Mesenteric fat pad (tissue), 1 donor: ENCODE data around the gene SPDYE6. TPM values are rescaled to one million over a fixed set of nuclear protein-coding genes. Genes with fewer than 3 reads are reported as not detected.
"Not testable (repeated sequence)": the region's sequence is repeated elsewhere in the genome, so short reads cannot be mapped to it uniquely, and the experiment has no call there.

ENCODE experiments used
- DNase-seq: peaks from one replicate; pipeline ENCODE4 v3.0.0-alpha.2; 2020; ENCODE audit warnings: low spot score
- long read RNA-seq: library from polyadenylated mRNA; unstranded; transcript quantifications from one replicate; pipeline ENCODE4 v2.0.0, GENCODE V29; 2020
- total RNA-seq: library from RNA; stranded (reverse); fragmentation: NEBNext Ultra II Directional; extraction: Animal tissue kit (Norgen Biotek cat#: 25700); gene quantifications from one replicate; pipeline ENCODE4 v1.2.1, GENCODE V29; 2021
- donor health status: DM: yes; HTN: yes; CAD: no.

SPDYE6 gene
- total RNA-seq, result not detected
- long read RNA-seq, partial matches to known transcripts, result 0 of 11 reads
- long read RNA-seq, other reads (novel, unspliced or antisense), result 11 of 11 reads

GRCh38 chr7:102356344-102356743, at the start of gene SPDYE6:
Gene SPDYE6, minus strand, starts transcription at chr7:102356444. Its CDS starts 421 bp downstream, at chr7:102356023.
- DNase-seq, result not testable (repeated sequence)

GRCh38 chr7:102404862-102405188, 48.6 kb upstream of the SPDYE6 start:
- not testable (repeated sequence) for DNase-seq

GRCh38 chr7:102404005-102404861, 48.0 kb upstream of the SPDYE6 start:
- DNase-seq, result no peak

DNA sequence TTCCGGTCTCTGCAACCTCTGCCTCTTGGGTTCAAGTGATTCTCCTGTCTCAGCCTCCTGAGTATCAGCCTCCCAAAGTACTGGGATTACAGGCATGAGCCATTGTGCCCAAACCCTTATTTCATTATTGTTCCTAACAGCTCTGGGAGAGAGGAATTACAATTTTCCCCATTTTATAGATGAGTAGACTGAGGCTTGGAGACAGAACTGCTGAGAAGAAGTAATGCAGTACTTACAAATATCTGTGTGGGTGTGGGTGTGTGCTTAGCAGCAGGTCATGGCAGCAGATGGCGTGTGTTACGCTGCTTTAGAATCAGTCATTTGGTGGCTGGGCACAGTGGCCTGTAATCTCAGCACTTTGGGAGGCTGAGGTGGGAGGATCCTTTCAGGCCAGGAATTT, 47.3 kb upstream of the SPDYE6 start:
- DNase-seq, result no peak

- no peak for DNase-seq
Measured at GRCh38 chr7:102400360-102400759, 44.1 kb upstream of the SPDYE6 start.

GRCh38 chr7:102398543-102398942, 42.3 kb upstream of the SPDYE6 start:
- DNase-seq, result no peak

DNA sequence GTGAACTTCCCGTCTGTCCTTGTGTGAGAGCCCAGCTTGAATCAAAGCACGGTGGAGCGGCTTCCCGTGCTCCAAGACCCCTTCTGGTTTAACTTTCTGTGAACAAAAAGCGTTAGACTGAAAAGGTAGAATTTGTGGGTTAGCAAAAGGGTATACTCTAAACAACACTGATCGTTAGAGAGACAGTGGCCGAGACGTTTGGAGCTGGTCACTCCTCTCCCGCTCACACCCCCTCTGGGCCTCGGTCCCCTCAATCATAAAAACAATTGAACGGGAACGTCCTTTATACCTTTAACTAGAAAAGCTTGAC, 40.4 kb upstream of the SPDYE6 start:
- no peak for DNase-seq

DNA sequence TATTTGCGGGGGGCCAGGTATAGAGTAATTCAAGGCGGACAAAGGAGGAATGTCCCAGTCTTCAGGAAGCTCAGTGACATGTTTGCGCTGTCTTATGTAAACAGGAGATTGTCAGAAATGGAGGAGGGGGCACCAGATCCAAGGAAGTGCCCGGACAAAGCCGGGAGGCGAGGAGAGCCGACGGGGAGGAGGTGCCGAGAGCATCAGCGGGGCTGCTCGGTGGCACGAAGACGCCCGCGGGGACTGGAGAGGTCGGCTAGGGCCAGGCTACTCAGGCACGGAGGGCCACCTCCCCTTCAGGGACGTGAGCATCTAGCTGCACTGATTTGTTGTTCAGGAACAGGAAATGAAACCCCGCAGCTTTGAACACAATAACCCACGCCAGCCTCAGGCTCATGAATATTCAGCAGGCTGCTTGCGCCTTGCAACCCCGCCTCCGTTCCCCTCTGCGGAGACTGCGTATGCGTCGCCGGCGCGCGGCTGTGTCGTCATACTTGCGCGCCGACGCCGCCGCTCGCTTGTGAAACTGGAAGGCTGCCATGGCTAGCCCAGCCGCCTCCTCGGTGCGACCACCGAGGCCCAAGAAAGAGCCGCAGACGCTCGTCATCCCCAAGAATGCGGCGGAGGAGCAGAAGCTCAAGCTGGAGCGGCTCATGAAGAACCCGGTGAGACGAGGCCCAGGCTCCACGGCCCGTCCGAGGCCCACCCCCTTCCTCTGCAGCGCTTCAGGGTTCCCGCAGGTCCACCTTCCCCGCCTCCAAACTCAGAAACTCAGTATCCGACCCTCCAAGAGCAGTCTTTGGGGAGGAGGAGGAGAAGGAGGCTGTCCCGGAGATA, 39.8 kb upstream of the SPDYE6 start, which contains the start of gene PRKRIP1:
TSS of gene PRKRIP1 (plus strand) at position 491 of the 837 bp plus-strand sequence. CDS start at position 540, 49 bp downstream.
- DNase-seq, result peak; percentile 91

DNA sequence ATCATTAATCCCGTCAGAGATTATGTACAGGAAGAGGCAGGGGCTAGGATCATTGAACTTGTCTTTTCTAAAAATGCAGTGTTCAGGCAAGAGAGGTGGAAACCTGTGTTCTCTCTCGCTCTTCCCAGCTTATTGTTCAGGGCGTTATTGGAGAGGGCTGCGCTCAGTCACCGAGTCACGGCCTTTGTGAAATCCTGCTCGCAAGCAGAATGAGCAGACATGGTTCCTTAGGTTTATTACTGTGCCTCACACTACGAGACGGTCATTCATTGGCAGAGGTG, 39.3 kb upstream of the SPDYE6 start:
- DNase-seq, result no peak

GRCh38 chr7:102393467-102393866, 37.2 kb upstream of the SPDYE6 start:
- DNase-seq, result no peak

- DNase-seq, result no peak
Measured at GRCh38 chr7:102392330-102392729, 36.1 kb upstream of the SPDYE6 start.

DNA sequence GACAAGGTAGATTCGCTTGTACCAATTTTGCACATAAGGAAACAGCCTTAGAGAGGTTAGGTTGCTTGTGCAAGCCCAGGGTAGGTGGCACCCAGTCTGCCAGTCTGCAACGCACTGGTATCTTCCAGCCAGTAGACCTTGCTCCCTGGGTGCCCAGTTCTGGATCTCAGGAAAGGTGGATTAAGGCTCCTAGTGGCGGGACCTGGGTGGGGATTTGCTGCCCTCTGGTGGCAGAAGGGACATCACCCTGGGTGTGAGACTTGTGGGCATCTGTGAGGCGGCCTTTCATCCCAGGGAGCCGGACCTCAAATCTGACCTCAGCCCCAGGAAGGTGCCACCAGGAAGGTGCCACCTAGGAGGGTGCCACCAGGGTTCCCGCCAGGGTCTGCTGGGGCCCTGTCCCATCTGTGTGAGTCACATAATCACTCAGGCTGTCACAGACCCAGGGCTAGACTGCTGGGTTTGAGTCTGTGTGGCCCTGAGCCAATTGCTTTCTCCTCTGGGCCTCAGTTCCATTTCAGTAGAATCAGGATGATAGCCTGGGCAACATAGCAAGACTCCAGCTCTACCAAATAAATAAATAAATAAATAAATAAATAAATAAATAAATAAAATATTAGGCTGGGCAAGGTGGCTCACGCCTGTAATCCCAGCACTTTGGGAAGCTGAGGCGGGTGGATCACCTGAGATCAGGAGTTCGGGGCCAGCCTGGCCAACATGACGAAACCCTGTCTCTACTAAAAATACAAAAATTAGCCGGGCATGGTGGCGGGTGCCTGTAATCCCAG, 34.6 kb upstream of the SPDYE6 start:
- peak; percentile 94 for DNase-seq

- DNase-seq, result no peak
Measured at GRCh38 chr7:102389810-102390209, 33.6 kb upstream of the SPDYE6 start.

DNA sequence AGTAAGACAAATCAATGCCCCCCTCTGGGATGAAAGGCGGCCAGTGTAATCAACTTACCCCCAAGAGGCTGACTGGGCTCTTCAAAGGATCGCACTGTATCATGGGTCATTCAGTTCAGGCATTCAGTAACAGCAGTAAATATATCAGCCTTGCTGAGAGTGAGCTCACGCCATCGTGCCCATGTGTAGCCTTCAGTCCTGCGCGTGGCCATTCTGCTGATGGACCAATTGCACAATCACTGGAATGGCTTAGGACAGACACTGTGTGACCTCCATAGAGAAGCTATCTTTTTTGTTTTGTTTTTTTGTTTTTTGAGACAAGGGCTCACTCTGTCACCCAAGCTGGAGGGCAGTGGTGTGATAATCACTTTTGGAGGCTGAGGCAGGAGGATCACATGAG, 30.8 kb upstream of the SPDYE6 start:
- DNase-seq, result no peak

GRCh38 chr7:102381696-102382425, 25.6 kb upstream of the SPDYE6 start:
- DNase-seq, result not testable (repeated sequence)

GRCh38 chr7:102380837-102381236, 24.6 kb upstream of the SPDYE6 start:
- DNase-seq, result not testable (repeated sequence)

- DNase-seq, result no peak
Measured at GRCh38 chr7:102376964-102377466, 20.8 kb upstream of the SPDYE6 start.

- DNase-seq, result not testable (repeated sequence)
Measured at GRCh38 chr7:102372796-102373195, 16.6 kb upstream of the SPDYE6 start.

DNA sequence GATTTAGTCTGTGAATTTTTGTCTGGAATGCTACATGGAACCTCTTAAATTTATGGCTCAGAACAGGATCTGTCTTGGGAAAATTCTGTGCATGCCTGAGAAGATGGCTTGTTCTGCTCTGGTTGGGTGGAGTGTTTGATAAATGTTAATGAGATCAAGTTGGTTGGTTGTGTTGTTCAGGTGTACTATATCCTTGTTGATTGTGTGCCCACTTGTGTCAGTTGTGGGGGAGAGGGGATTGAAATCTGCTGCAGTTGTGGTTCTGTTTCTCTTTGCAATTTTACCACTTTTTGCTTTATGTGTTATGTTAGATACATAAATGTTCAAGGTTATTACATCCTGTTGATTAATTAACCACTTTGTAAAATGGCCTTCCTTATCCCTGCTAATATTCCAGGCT, 13.8 kb upstream of the SPDYE6 start:
- not testable (repeated sequence) for DNase-seq

- not testable (repeated sequence) for DNase-seq
Measured at GRCh38 chr7:102365390-102365789, 9.1 kb upstream of the SPDYE6 start.
